CD4-positive, alpha-beta T cell treated with Interferon alpha-2 for 1 hour (primary cell): ENCODE data around the gene TTC21A.

ENCODE experiments used
- DNase-seq, 2 donors: peaks; one replicate each; pipeline ENCODE4 v3.0.0-alpha.2; 2020 to 2022

Gene TTC21A

GRCh38 chr3:39121621-39122020 is 14.1 kb downstream of the TTC21A start:
- no peak for DNase-seq

- DNase-seq = no peak
Observed at GRCh38 chr3:39122813-39123212, 15.3 kb downstream of the TTC21A start.

- no peak for DNase-seq
Observed at GRCh38 chr3:39124876-39125840, 17.7 kb downstream of the TTC21A start.

GRCh38 chr3:39125841-39126500 is 18.5 kb downstream of the TTC21A start:
- DNase-seq = no peak

- DNase-seq = peak in 1 of 2 donors; percentile 55
Observed at GRCh38 chr3:39126532-39127071, 19.1 kb downstream of the TTC21A start.

GRCh38 chr3:39127269-39127907 is 19.9 kb downstream of the TTC21A start:
- no peak for DNase-seq

- peak in 1 of 2 donors; percentile 23 for DNase-seq
Observed at GRCh38 chr3:39127908-39128304, 20.4 kb downstream of the TTC21A start.

- DNase-seq = no peak
Observed at GRCh38 chr3:39128951-39129350, 21.5 kb downstream of the TTC21A start.

- no peak for DNase-seq
Observed at GRCh38 chr3:39130026-39130425, 22.5 kb downstream of the TTC21A start.

GRCh38 chr3:39130693-39131265 is 23.3 kb downstream of the TTC21A start:
- no peak for DNase-seq

- no peak for DNase-seq
Observed at GRCh38 chr3:39132096-39133092, 24.9 kb downstream of the TTC21A start.

GRCh38 chr3:39133093-39133490 is 25.6 kb downstream of the TTC21A start:
- no peak for DNase-seq

GRCh38 chr3:39133822-39134221 is 26.3 kb downstream of the TTC21A start:
- DNase-seq = no peak

GRCh38 chr3:39134305-39134704 is 26.8 kb downstream of the TTC21A start:
- DNase-seq = no peak

- DNase-seq = no peak
Observed at GRCh38 chr3:39135170-39135805, 27.8 kb downstream of the TTC21A start.

- DNase-seq = peak in 1 of 2 donors; percentile 35
Observed at GRCh38 chr3:39136533-39137434, 29.3 kb downstream of the TTC21A start.

- DNase-seq = peak in 1 of 2 donors; percentile 32
Observed at GRCh38 chr3:39137435-39137936, 30.0 kb downstream of the TTC21A start.

- peak in 1 of 2 donors; percentile 41 for DNase-seq
Observed at GRCh38 chr3:39137991-39138803, 30.7 kb downstream of the TTC21A start.
